HEK293T (cell line): Measurements from ENCODE around the gene GGA2.

Source experiments
- FOXM1 ChIP-seq: fragments of 450-650 bp; IDR thresholded peaks from 2 replicates; pipeline ENCODE4 v1.6.1; 2017; ENCODE audit warnings: mild to moderate bottlenecking, borderline replicate concordance
- ZNF384 ChIP-seq: fragments of 450-650 bp; IDR thresholded peaks from 2 replicates; pipeline ENCODE4 v1.6.1; 2016

DNA sequence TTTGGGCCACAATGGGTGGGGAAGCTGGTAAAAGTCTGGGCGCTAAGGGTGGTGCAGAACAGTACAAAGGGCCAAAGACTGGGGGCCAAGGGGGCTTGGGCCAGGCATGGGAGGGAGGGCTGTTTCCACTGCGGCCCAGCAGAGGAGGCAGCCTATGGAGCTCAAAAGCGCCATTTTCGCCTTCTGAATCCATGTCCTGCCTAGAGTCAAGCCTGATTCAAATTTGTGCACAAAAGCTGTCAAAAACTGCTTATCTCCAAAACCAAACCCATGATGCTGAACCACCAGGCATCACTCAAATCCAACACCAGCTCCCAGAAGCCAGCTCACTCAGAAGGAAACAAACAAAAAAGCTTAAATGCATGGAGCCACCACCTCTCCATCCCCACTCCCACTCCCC, 73.3 kb downstream of the GGA2 start:
- TF ChIP-seq ZNF384 (no peak), FOXM1 (no peak)
